Type B pancreatic cell (in vitro differentiated cells): ENCODE measurements around the gene NOP16. TPM values are rescaled to one million over a fixed set of nuclear protein-coding genes. Genes with fewer than 3 reads are reported as not detected.

Source experiments
- DNase-seq: peaks from one replicate; pipeline ENCODE4 v3.0.0; 2021; ENCODE audit warnings: mixed read lengths; ENCODE audit not compliant: unreplicated experiment; ENCODE audit errors: extremely low spot score
- H3K27ac Mint-ChIP-seq: 2 replicates; pipeline ENCODE4 v1.8.0; 2021; ENCODE audit warnings: mild to moderate bottlenecking, mixed read lengths
- H3K27me3 Mint-ChIP-seq: 2 replicates; pipeline ENCODE4 v1.8.0; 2021; ENCODE audit warnings: mixed read lengths
- H3K36me3 Mint-ChIP-seq: 2 replicates; pipeline ENCODE4 v1.8.0; 2021; ENCODE audit warnings: mixed read lengths
- H3K4me1 Mint-ChIP-seq: one replicate; pipeline ENCODE4 v1.8.0; 2021; ENCODE audit warnings: mixed read lengths; ENCODE audit not compliant: unreplicated experiment
- H3K4me3 Mint-ChIP-seq: 2 replicates; pipeline ENCODE4 v1.8.0; 2021; ENCODE audit warnings: mild to moderate bottlenecking, mixed read lengths
- H3K9me3 Mint-ChIP-seq: 2 replicates; pipeline ENCODE4 v1.8.0; 2021; ENCODE audit warnings: mixed read lengths
- CTCF ChIP-seq: fragments of 200-600 bp; sonication (generic); conservative IDR thresholded peaks from 2 replicates; pipeline ENCODE4 v1.5.0; 2021; ENCODE audit warnings: antibody characterized with exemption, mild to moderate bottlenecking
- total RNA-seq: library from RNA; stranded (reverse); gene quantifications from 2 replicates; pipeline ENCODE4 v1.2.1, GENCODE V29; 2021; ENCODE audit warnings: low replicate concordance

NOP16 gene
- total RNA-seq, 1 donor from 2014 or later, result 42.5 TPM

DNA sequence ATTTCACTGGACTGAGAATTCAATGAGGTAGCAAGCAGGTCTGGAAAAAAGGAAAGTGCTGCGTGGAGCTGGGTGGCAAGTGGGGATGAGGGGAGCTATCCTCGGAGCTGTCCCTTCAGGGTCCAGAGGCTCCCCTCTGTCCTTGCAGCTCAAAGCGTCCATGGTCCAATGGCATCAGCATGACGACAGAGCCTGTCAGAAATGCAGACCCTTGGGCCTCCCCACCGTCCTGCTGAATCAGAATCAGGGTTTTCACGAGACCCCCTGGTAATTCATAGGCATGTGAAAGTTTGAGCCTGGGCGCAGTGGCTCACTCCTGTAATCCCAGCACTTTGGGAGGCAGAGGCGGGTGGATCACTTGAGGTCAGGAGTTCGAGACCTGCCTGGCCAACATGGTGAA is 5.7 kb upstream of the NOP16 start:
- Mint-ChIP-seq H3K4me1 (peaks cover 11% of the 10 kb centered on the region), H3K27me3 (no peaks in the 10 kb centered on the region), H3K4me3 (no peak overlapping the region), H3K36me3 (peaks cover 11% of the 10 kb centered on the region), H3K9me3 (no peaks in the 10 kb centered on the region), H3K27ac (no peak overlapping the region)
- DNase-seq, result no peak
- TF ChIP-seq CTCF, result no peak

- DNase-seq, result no peak
- Mint-ChIP-seq H3K9me3 (no peaks in the 10 kb centered on the region), H3K27ac (no peak overlapping the region), H3K36me3 (peaks cover 5% of the 10 kb centered on the region), H3K4me3 (no peak overlapping the region), H3K4me1 (peaks cover 11% of the 10 kb centered on the region), H3K27me3 (no peaks in the 10 kb centered on the region)
- no peak for TF ChIP-seq CTCF
Measured at GRCh38 chr5:176392526-176392925, 4.1 kb upstream of the NOP16 start.

GRCh38 chr5:176391999-176392398 is 3.6 kb upstream of the NOP16 start:
- no peaks in the 10 kb centered on the region for H3K9me3 Mint-ChIP-seq

GRCh38 chr5:176391479-176391878 is 3.1 kb upstream of the NOP16 start:
- Mint-ChIP-seq H3K27ac (no peak overlapping the region), H3K4me1 (peaks cover 9% of the 10 kb centered on the region), H3K36me3 (peaks cover 5% of the 10 kb centered on the region), H3K4me3 (no peak overlapping the region), H3K27me3 (no peaks in the 10 kb centered on the region), H3K9me3 (no peaks in the 10 kb centered on the region)
- DNase-seq, result no peak
- TF ChIP-seq CTCF, result no peak

More at GRCh38 chr5:176391999-176392398, 3.6 kb upstream of the NOP16 start:
- peaks cover 5% of the 10 kb centered on the region for H3K36me3 Mint-ChIP-seq
- TF ChIP-seq CTCF, result no peak
- H3K4me1 Mint-ChIP-seq, result peaks cover 10% of the 10 kb centered on the region
- no peak for DNase-seq
- H3K27ac Mint-ChIP-seq, result no peak overlapping the region
- no peaks in the 10 kb centered on the region for H3K27me3 Mint-ChIP-seq
- H3K4me3 Mint-ChIP-seq, result no peak overlapping the region

DNA sequence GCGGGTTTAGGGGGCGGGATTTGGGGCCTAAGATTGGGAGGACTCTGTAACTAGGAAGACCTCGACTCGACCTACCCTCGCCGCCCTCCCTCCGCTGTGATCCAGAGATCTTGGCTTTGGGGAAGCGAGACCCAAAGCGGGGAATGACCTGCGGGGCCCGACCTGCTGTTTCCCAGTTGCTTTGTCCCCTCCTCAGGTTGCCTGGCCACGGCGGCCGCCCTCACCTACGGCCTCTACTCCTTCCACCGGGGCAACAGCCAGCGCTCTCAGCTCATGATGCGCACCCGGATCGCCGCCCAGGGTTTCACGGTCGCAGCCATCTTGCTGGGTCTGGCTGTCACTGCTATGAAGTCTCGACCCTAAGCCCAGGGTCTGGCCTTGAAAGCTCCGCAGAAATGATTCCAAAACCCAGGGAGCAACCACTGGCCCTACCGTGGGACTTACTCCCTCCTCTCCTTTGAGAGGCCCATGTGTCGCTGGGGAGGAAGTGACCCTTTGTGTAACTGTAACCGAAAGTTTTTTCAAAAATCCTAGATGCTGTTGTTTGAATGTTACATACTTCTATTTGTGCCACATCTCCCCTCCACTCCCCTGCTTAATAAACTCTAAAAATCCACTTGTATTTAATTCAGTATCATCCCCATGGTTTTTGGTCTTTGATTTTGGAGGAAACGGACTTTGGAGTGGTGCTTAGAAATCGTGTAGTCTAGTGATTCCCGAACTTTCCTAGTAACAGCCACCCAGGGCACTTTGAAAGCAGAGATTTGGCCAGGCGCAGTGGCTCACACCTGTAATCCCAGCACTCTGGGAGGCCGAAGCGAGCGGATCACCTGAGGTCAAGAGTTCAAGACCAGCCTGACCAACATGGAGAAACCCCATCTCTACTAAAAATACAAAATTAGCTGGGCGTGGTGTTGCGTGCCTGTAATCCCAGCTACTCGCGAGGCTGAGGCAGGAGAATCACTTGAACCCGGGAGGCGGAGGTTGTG is 1.0 kb upstream of the NOP16 start:
- H3K4me3 Mint-ChIP-seq, result peak overlapping the region; percentile 100
- no peaks in the 10 kb centered on the region for H3K27me3 Mint-ChIP-seq
- H3K36me3 Mint-ChIP-seq, result peaks cover 15% of the 10 kb centered on the region
- H3K27ac Mint-ChIP-seq, result peak overlapping the region; percentile 100
- TF ChIP-seq CTCF, result no peak
- H3K9me3 Mint-ChIP-seq, result no peaks in the 10 kb centered on the region
- H3K4me1 Mint-ChIP-seq, result peaks cover 11% of the 10 kb centered on the region
- no peak for DNase-seq
